ENCODE measurements around the gene FBXO11.

GRCh38 chr2:47876912-47877311, 29.4 kb downstream of the FBXO11 start:
- no peak for TF ChIP-seq CTCF (IDR thresholded peaks at IDR 0.05; ENCODE audit: low read length)
- no peak for TF ChIP-seq EZH2 (optimal IDR thresholded peaks at IDR 0.05; ENCODE audit: low read depth, low read length)
- TF ChIP-seq EZH2phosphoT487 (IDR thresholded peaks at IDR 0.05; ENCODE audit: low read length), result no peak
